Progenitor cell of endocrine pancreas (in vitro differentiated cells): Measurements from ENCODE around the gene HTR3B. TPM values are rescaled to one million over a fixed set of nuclear protein-coding genes. Genes with fewer than 3 reads are reported as not detected.
"Not testable (repeated sequence)": the region's sequence is repeated elsewhere in the genome, so short reads cannot be mapped to it uniquely, and the experiment has no call there.

Experiments
- DNase-seq: peaks from one replicate; pipeline ENCODE4 v3.0.0; 2021; ENCODE audit warnings: low spot score; ENCODE audit not compliant: unreplicated experiment
- H3K27ac Mint-ChIP-seq: 2 replicates; pipeline ENCODE4 v1.8.0; 2021; ENCODE audit warnings: mild to moderate bottlenecking, moderate library complexity, mixed read lengths
- H3K27me3 Mint-ChIP-seq: 2 replicates; pipeline ENCODE4 v1.8.0; 2021; ENCODE audit warnings: mixed read lengths
- H3K36me3 Mint-ChIP-seq: 2 replicates; pipeline ENCODE4 v1.8.0; 2022; ENCODE audit warnings: mixed read lengths; ENCODE audit not compliant: insufficient read depth
- H3K4me1 Mint-ChIP-seq: 2 replicates; pipeline ENCODE4 v1.8.0; 2021; ENCODE audit warnings: low read depth, mixed read lengths
- H3K4me3 Mint-ChIP-seq: 2 replicates; pipeline ENCODE4 v1.8.0; 2021; ENCODE audit warnings: low read depth, mild to moderate bottlenecking, moderate library complexity, mixed read lengths
- H3K9me3 Mint-ChIP-seq: 2 replicates; pipeline ENCODE4 v1.8.0; 2021; ENCODE audit warnings: low read depth, mixed read lengths
- CTCF ChIP-seq: fragments of 200-600 bp; sonication (generic); IDR thresholded peaks from one replicate; pipeline ENCODE4 v1.5.0; 2021; ENCODE audit warnings: antibody characterized with exemption, mild to moderate bottlenecking; ENCODE audit not compliant: unreplicated experiment
- total RNA-seq: library from RNA; stranded (reverse); gene quantifications from 2 replicates; pipeline ENCODE4 v1.2.1, GENCODE V29; 2021

Gene HTR3B
- total RNA-seq, 1 donor from 2014 or later, result not detected

GRCh38 chr11:113876798-113877669 is 27.6 kb upstream of the HTR3B start:
- H3K4me1 Mint-ChIP-seq, result peaks cover 20% of the 10 kb centered on the region
- DNase-seq, result no peak
- H3K27me3 Mint-ChIP-seq, result no peaks in the 10 kb centered on the region
- peak overlapping the region; percentile 18 for H3K27ac Mint-ChIP-seq
- TF ChIP-seq CTCF, result no peak
- H3K36me3 Mint-ChIP-seq, result peaks cover 6% of the 10 kb centered on the region
- no peaks in the 10 kb centered on the region for H3K9me3 Mint-ChIP-seq
- H3K4me3 Mint-ChIP-seq, result peak overlapping the region; percentile 81

GRCh38 chr11:113877670-113878055 is 26.9 kb upstream of the HTR3B start:
- DNase-seq, result no peak
- Mint-ChIP-seq H3K9me3 (no peaks in the 10 kb centered on the region), H3K27me3 (no peaks in the 10 kb centered on the region), H3K4me1 (peaks cover 16% of the 10 kb centered on the region), H3K36me3 (peaks cover 3% of the 10 kb centered on the region), H3K4me3 (no peak overlapping the region), H3K27ac (no peak overlapping the region)
- TF ChIP-seq CTCF, result no peak

GRCh38 chr11:113879446-113879845 is 25.1 kb upstream of the HTR3B start:
- H3K27me3 Mint-ChIP-seq, H3K36me3 Mint-ChIP-seq, DNase-seq, H3K4me1 Mint-ChIP-seq, H3K27ac Mint-ChIP-seq, H3K4me3 Mint-ChIP-seq, H3K9me3 Mint-ChIP-seq: not testable (repeated sequence)

- no peak overlapping the region for H3K27ac Mint-ChIP-seq
- H3K4me1 Mint-ChIP-seq, result peaks cover 3% of the 10 kb centered on the region
- DNase-seq, result no peak
- H3K4me3 Mint-ChIP-seq, result no peak overlapping the region
- no peak for TF ChIP-seq CTCF
- H3K27me3 Mint-ChIP-seq, result no peaks in the 10 kb centered on the region
- H3K36me3 Mint-ChIP-seq, result no peaks in the 10 kb centered on the region
- no peaks in the 10 kb centered on the region for H3K9me3 Mint-ChIP-seq
These were observed 23.6 kb upstream of the HTR3B start for GRCh38 chr11:113880971-113881370.

- Mint-ChIP-seq H3K27ac (no peak overlapping the region), H3K4me1 (peaks cover 3% of the 10 kb centered on the region), H3K4me3 (no peak overlapping the region), H3K27me3 (no peaks in the 10 kb centered on the region), H3K36me3 (no peaks in the 10 kb centered on the region), H3K9me3 (no peaks in the 10 kb centered on the region)
- TF ChIP-seq CTCF, result no peak
- DNase-seq, result no peak
These were observed 22.7 kb upstream of the HTR3B start for GRCh38 chr11:113881856-113882255.

- Mint-ChIP-seq H3K4me1 (peaks cover 3% of the 10 kb centered on the region), H3K4me3 (no peak overlapping the region), H3K36me3 (no peaks in the 10 kb centered on the region), H3K27ac (peak overlapping the region; percentile 74), H3K27me3 (no peaks in the 10 kb centered on the region), H3K9me3 (no peaks in the 10 kb centered on the region)
- no peak for TF ChIP-seq CTCF
- DNase-seq, result no peak
These were observed 20.2 kb upstream of the HTR3B start for GRCh38 chr11:113884361-113884836.
